22Rv1 (cell line): ENCODE results near the gene TBX15.

ENCODE experiments used
- CTCF ChIP-seq: fragments of 450-650 bp; IDR thresholded peaks from 2 replicates; pipeline ENCODE4 v1.5.1; 2017; ENCODE audit warnings: mild to moderate bottlenecking
- ZFX ChIP-seq: fragments of 450-650 bp; IDR thresholded peaks from 2 replicates; pipeline ENCODE4 v1.6.1; 2017; ENCODE audit warnings: antibody characterized with exemption, borderline replicate concordance

GRCh38 chr1:118859999-118860398 lies 128.1 kb downstream of the TBX15 start:
- TF ChIP-seq CTCF = no peak
- TF ChIP-seq ZFX = no peak
